NCI-H345 (cell line): ENCODE data around the gene MXRA7.
"Not testable (repeated sequence)": the region's sequence is repeated elsewhere in the genome, so short reads cannot be mapped to it uniquely, and the experiment has no call there.

Experiments used
- DNase-seq: peaks from one replicate; lab custom pipeline; 2025; lab: John Stamatoyannopoulos, UW

MXRA7 gene

DNA sequence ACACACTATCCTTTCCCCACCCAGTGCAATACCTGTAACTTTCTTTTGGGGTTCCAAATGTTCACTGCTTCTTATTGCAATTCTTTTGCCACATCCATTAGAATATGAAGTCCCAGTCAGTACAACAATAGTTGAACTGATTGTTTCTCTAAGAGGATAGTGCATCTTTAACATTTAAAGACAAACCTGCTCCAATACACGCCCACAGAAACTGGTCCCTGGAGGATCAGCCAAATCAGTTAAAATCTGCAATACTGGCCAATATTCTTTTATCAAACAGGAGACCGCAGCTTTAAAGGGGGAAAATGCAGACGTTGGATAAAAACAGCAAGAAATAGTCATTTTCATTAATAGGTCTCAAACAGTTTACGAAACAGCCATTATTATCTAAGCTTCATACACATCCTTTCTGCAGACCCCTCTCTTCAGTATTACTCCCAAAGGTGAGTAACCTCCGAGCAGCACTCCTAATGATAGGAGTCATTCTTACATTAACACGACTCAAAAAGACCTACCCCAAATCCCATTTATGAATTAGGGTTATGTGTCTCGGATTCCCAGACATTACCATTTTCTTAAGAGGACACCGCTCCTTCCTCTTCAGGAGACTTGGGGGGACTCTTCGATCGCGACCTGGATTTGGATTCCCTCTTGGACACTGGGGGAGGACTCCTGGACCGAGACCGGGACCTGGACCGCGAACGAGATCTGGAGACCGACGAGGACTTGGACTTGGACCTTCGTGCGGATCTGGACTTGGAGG is 25.0 kb upstream of the MXRA7 start:
- no peak for DNase-seq

DNA sequence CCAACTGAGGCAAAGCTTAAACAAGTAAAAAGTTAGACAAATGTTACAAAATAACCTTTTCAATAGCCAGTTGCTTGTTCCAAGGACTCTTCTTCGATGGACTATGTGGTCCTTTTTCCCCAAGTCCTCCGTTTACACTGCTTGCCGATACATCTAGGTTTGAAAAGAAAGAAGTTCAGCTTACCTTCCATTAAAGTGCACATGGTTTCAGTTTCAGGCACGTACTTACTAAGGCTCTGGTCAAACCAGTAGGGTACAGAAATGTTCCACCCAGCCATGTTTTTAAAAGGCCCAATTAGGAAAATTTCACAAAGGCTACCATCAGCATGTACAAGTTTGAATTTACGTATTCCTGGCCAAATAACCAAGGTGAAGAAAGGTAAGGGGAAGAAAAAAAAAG is 24.2 kb upstream of the MXRA7 start:
- DNase-seq, result no peak

DNA sequence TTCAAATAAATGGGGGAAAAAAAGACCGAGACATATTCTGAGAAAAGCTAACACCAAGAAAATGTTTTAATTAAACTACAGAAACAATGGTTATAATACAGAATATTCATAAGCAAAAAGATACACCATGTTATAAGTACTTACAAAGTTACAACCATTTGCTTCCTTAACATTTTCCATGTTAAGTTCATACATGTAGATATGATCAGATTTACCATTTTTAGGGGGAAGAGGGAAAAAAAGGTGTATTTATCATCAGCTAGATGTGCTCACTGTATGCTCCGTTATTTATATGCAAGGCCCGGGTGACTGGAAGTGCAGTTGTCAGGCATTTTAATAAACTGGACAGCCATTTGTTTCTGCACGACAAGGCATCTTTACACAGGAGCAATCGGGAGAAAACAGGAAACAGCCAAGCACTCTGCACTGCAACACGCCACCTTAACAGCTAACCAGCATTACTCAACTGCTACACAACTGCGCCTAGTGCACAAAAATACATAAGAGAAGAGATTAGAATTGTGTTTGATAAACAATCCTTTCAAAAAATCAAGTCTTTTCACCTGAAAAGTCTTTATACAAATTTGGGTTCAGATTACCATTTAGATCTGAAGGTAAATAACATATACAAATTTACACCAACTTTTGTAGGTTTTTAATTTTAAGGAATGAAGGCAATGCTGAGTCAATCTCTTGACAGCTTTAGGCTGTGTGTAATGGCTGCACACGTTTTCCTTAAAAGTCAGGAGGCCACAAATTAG is 23.5 kb upstream of the MXRA7 start:
- DNase-seq, result no peak

DNA sequence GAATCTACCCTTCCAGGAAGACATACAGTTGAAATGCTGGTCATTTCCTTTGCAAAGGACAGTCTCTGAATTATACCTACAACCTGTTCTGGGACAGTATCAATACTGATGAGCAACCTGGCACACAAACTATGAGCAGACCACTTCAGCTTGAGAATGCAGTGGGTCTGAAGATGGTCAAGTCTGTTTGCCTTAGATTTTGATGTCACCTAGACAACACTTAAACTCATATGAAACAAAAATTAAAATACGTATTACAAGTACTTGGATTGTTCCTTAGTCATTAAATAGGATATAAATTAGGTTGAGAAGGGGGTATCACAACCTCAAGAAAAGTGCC is 22.8 kb upstream of the MXRA7 start:
- DNase-seq, result no peak

DNA sequence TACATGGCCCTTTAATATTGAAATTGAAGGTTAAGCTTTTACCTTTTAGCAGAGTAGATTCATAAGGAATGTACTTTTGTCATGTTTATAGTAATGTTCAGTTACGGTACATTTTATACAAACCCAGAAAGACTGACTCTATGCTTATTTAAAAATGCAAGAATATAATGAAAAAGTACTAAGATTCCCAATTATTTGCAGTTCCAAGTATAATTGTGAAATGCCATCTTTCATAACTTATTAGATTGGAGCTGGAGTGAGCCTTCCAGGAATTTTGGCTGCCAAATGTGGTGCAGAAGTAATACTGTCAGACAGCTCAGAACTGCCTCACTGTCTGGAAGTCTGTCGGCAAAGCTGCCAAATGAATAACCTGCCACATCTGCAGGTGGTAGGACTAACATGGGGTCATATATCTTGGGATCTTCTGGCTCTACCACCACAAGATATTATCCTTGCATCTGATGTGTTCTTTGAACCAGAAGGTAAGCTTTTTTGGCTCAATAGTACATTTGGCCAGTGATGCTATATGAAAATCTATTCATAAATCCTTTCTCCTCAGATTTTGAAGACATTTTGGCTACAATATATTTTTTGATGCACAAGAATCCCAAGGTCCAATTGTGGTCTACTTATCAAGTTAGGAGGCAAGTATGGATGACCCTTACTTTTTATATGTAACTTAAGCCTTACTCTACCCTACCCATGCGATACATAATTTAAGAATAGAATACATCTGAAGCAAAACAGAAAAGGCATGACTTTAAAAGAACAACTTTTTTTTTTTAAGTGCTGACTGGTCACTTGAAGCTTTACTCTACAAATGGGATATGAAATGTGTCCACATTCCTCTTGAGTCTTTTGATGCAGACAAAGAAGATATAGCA is 22.2 kb upstream of the MXRA7 start:
- no peak for DNase-seq

DNA sequence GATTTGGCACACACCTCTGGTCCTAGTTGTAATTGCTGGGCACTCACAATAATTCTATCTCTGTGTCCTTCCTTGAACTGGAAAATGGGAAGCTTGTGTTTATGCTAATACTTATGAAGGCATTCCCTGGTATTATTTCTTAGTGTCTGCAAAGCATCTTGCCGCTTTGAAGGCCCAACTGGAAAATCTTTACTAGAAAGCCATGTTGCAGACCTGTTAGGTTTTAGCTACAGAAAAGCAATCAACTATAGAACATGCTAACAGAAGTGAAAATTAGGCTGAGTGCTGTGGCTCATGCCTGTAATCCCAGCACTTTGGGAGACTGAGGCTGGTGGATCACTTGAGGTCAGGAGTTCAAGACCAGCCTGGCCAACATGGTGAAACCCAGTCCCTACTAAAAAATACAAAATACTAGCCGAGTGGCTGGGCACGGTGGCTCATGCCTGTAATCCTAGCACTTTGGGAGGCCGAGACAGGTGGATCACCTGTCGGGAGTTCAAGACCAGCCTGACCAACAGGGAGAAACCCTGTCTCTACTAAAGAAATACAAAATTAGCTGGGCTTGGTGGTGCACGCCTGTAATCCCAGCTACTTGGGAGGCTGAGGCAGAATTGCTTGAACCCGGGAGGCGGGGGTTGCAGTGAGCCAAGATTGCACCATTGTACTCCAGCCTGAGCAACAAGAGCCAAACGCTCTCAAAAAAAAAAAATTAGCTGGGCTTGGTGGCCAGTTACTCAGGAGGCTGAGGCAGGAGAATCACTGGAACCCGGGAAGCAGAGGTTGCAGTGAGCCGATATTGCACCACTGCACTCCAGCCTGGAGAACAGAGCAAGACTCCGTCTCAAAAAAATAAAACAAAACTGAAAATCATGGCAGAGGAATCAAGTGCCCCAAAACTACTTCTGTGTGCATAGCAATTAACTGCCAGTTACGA is 21.3 kb upstream of the MXRA7 start:
- not testable (repeated sequence) for DNase-seq

DNA sequence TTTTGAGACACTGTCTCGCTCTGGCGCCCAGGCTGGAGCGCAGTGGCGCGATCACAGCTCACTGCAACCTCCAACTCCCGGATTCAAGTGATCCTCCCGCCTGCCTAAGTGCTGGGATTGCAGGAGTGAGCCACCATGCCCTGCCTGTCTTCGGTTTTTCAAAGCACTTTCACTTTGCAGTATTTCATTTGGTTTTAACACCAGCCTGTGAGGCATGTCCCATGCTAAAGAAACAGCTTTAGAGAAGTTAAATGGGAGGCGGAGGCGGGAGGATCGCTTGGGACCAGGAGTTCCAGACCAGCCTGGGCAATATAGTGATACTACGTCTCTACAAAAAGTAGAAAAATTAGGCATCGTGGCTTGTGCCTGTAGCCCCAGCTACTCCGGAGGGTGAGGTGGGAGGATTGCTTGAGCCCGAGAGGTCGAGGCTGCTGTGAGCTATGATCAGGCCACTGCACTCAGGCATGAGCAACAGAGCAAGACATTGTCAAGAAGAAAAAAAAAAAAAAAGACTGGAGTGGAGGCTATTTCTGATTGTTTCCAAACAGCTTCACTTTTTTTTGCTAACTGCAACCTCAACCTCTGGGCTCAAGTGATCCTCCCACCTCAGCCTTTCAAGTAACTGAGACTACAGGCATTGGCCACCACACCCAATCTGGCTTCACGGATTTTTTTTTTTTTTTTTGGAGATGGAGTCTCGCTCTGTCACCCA is 17.1 kb upstream of the MXRA7 start:
- no peak for DNase-seq

DNA sequence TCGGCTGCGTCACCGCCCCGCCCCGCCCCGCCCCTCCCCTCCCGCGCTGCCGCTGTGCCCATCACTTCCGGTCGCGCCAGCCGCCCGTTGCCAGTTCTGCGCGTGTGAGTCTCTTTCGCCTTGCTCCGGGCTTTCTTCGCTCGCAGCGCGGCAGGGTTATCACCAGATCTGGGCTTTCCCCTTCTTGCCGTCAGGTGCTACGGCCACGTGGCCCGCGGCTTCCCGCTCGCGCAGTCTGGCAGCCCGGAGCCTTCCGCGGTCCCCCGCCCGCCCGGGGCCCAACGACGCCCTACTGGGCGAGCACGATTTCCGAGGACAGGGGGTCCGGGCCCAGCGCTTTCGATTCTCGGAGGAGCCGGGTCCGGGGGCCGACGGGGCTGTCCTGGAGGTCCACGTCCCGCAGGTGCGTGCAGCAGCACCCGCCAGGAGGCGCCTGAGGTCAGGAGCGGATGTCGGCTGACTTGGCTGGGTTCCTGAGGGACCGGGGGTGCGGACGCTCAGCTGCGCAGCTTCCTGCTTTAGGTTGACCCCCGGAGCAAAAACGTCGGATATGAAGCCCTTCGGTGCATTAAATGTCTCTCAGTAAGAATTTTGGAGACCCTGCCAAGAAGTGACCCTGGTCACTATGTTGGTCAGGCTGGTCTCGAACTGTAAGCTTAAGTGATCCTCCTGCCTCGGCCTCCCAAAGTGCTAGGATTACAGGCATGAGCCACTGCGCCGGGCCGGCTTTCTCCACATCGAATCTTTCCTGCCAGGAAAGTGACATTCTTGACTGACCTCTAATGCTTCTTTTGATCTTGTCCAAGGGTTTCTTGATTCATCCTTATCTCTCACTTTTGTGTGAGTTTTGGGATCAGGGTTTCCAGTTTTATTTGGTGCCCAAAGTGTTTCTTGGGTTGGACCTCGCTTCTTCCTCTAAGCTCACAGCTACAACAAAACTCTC is 16.3 kb upstream of the MXRA7 start, which contains the start of gene METTL23:
Gene METTL23, plus strand, starts transcription at position 64 of the 943 bp plus-strand sequence. CDS start 2,872 bp downstream, outside the sequence.
- peak; percentile 73 for DNase-seq

DNA sequence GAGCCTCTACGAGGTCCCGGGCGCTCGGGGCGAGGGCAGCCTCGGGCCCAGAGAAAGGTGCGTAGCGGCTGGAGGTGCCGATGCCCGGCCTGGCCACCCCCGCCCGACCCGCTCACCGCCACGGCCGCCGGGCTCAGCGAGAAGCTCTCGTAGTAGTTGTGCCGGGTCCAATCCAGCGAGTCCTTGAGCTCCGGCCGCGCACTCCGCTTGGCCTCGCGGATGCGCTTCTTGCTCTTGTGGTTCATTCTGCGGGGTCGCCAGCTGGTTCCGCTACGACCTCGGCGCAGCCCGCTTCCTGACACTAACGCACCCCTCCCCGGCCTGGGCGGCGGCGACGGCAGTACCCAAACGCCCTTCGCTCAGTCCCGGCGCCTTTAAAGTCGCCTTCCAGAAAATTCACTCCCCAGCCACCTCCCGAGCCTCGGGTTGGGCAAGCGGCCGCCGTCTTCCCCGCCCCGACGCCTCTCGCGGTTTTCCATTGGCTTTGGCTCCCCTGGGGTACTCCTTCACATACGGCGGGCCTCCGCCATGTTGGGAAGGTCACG is 15.5 kb upstream of the MXRA7 start, which contains the start of gene JMJD6:
Gene JMJD6, minus strand, starts transcription at position 376 of the 545 bp plus-strand sequence. Its CDS starts 131 bp downstream, at position 245.
- DNase-seq, result peak; percentile 97

DNA sequence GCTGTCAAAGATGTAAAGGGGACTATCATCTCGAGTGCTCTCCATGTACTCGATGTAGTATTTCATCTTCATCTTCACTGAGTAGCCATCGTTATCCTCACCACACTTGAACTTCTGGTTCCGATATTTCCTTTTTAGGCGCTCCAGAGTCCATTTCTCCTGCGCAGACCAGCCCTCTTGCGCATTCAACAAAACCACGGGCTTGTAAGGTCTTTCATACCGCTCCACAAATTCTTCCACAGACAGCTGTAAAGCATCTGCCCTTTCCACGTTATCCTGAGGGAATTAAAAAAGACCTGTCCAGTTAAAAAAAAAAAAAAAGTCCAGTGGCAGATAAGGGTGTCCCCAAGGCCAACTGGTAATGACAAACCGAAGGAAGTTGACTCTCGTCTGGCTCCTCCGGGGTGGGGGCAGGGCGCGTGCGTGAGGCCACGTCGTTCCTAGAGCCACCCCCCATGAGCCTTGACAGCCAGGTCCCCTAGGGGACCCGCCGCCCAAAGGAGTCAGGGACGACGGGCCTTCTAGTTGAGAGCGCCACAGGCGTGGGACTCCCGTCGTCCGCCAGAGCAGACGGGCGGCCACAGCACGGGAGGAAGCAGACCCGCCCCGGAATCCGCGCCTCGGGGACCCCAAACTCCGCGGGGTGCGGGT is 14.9 kb upstream of the MXRA7 start:
- peak; percentile 57 for DNase-seq

DNA sequence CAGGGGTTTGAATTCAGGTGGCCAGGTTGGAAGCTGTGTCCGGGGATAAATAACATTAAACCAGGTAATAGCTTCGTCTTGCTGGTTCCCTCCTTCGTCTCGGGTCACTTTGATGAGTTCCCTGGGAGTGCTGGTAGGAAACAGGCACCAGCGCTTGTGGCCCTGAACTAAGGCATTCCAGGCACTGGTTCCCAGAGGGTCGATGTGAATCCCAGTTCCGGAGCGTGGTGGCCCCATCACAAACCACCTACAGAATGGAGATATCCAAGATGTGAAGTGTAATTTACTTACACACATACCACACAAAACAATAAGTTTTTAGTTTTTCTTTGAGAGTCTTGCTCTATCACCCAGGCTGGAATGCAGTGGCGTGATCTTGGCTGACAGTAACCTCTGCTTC is 13.0 kb upstream of the MXRA7 start:
- DNase-seq, result no peak

DNA sequence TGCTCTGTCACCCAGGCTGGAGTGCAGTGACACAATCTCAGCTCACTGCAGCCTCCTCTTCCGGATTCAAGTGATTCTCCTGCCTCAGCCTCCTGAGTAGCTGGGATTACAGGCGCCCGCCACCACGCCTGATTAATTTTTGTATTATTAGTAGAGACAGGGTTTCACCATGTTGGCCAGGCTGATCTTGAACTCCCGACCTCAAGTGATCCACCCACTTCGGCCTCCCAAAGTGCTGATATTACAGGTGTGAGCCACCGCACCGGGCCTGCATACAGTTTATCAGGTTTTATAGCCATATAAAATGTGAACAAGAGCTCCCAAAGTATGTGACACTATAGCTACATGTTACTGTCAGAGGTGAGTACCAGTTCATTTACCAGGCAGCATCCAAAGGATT is 12.2 kb upstream of the MXRA7 start:
- not testable (repeated sequence) for DNase-seq

DNA sequence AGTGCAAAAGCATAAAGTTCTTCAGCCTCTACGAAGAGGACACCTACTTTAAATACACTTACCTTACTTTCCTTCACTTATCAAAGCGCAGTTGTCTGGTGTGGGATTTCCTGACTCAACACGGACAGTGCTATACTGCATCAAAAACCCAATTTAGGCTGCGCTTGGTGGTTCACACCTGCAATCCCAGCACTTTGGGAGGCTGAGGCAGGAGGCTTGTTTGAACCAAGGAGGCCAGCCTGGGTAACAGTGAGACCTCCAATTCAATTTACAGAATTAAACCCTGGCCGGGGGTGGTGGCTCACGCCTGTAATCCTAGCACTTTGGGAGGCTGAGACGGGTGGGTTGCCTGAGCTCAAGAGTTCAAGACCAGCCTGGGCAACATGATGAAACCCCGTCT is 11.5 kb upstream of the MXRA7 start:
- no peak for DNase-seq

DNA sequence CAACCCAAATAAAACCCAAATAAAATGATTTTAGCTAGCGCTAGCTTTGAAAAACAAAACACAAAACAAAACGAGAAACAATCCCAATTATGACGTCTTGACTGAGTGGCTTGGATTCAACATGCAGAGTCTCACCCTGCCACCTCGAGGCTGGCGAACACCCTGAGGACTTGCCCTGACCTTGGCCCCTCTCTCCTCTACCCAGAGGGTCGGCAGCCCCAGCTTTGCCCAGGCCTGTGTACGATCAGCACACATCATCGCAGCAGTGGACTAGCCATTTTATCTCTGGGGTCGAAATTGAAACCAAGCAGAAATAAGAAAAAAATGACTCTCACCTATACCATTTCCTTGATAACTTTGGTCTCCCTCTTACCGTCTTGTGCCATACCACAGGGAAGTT is 10.7 kb upstream of the MXRA7 start:
- DNase-seq, result no peak

DNA sequence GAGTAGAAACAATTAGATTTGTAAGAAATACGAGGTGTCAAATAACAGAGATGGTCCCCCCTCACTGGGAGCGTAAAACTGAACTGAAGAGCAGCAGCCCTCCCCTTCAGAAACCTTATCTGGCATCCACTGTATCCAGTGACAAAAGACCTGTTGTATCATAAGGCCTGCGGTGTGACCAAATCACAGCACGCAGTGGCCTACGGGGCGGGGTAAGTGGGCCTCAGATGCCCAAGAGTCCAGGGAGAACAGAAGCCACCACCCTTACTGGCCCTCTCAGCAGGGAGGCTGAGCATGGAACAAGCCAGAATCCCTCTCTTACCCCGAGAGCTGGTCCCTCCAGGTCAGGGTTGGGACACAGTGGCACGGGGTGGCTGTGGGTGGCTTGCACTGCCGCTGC is 10.2 kb upstream of the MXRA7 start:
- no peak for DNase-seq

DNA sequence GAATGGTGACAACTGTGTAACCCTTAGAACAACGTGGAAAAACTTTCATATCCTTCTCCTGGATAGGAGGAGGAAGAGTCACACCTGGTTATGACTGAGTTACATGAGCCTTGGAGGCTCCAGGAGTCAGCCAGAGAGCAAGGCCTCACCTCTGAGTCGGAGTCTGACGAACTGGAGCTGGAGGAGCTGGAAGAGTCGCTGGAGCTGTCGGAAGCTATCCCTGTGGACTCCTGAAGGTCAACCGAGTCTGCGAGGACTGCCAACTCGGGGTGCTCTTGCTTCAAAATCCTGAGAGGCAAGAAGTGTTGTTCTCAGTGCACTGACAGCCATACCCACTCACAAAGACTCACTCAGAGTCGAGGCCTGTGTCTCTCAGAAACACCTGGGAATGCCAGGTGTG is 9.4 kb upstream of the MXRA7 start:
- DNase-seq, result no peak

DNA sequence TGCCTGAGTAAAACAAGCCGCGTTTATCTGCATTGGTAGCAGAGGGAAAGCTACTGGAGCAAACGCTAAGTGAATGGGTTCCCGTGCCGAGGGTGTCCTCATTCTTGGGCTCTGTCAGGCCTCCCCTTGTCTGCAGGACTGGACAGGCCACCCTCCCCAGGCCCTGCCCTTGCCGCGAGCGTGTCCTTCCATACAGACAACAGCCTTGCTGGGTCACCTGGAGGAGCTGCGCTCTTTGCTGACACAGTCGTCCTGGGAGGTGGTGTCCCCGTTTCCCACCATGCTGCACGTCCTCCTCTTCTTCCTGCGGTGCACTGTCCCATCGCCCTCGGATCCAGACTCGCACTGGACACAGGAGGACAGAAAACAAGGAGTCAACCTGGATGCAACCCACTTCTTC is 7.8 kb upstream of the MXRA7 start:
- DNase-seq, result no peak

DNA sequence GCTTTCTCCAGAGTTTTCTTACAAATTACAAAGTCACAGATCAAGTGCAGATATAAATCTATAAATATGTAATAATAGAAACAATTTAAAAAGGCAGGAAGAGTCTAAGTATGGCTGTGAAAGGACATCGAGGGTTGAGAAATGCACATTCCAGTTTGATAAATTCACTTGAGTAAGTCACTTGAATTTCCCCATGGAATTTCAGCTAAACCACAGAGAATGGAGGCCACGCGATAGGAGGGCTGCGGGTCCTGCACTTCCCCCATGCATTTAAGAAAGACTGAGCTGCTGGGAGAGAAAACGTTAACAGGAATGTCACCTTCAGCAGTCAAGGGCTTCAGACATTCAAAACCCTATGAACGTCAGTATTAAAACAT is 6.1 kb upstream of the MXRA7 start:
- no peak for DNase-seq
